ENCODE results near the gene MINK1.

- no peak for TF ChIP-seq CTCF (IDR thresholded peaks at IDR 0.05)
- no peak for TF ChIP-seq EP300 (IDR thresholded peaks at IDR 0.05)
- no peak for TF ChIP-seq POLR2A (IDR thresholded peaks at IDR 0.05)
Measured at GRCh38 chr17:4839965-4840892, 7.1 kb downstream of the MINK1 start.

All from ovary (tissue), 3 donors.